Measurements from ENCODE around the gene SEPTIN5. TPM values are rescaled to one million over a fixed set of nuclear protein-coding genes. Genes with fewer than 3 reads are reported as not detected.

The SEPTIN5 gene
- total and polyA plus RNA-seq, 2 experiments from 2014 or later = 4.3 to 17.2 TPM

GRCh38 chr22:19740586-19740985 is 26.3 kb downstream of the SEPTIN5 start (continued):
- no peak for TF ChIP-seq ZNF462 (CRISPR knock-in tag; IDR thresholded peaks at IDR 0.05)
- TF ChIP-seq REST (IDR thresholded peaks at IDR 0.05; ENCODE audit: unreplicated experiment) = no peak
- TF ChIP-seq ZNF114 (CRISPR knock-in tag; IDR thresholded peaks at IDR 0.05) = no peak
- no peak for TF ChIP-seq ZNF331 (CRISPR knock-in tag; IDR thresholded peaks at IDR 0.05; ENCODE audit: low read depth)
- TF ChIP-seq EZH2phosphoT487 (IDR thresholded peaks at IDR 0.05; ENCODE audit: unreplicated experiment) = no peak
- TF ChIP-seq POLR2AphosphoS5 (IDR thresholded peaks at IDR 0.05; ENCODE audit: low read depth) = no peak
- no peak for TF ChIP-seq EZH2 (IDR thresholded peaks at IDR 0.05; ENCODE audit: low read depth, unreplicated experiment)
- TF ChIP-seq CTCF (conservative IDR thresholded peaks at IDR 0.05; ENCODE audit: low read depth in 2 of 2) = no peak
